HepG2 (cell line): ENCODE results near the gene C20orf144. TPM values are rescaled to one million over a fixed set of nuclear protein-coding genes. Genes with fewer than 3 reads are reported as not detected.

ENCODE experiments used
- ATRX ChIP-seq: sonication (generic); formaldehyde crosslinking; IDR thresholded peaks from 2 replicates; pipeline ENCODE4 v1.4.0; 2020; ENCODE audit warnings: missing genetic modification reagents, borderline replicate concordance
- CBX5 ChIP-seq: sonication (generic); formaldehyde crosslinking; IDR thresholded peaks from 2 replicates; pipeline ENCODE4 v1.4.0; 2020; ENCODE audit warnings: missing genetic modification reagents, borderline replicate concordance
- CHCHD3 ChIP-seq: sonication (generic); formaldehyde crosslinking; IDR thresholded peaks from 2 replicates; pipeline ENCODE4 v1.8.0; 2022; ENCODE audit warnings: mild to moderate bottlenecking, missing genetic modification reagents, moderate library complexity
- FOXJ3 ChIP-seq: sonication (generic); formaldehyde crosslinking; IDR thresholded peaks from 2 replicates; pipeline ENCODE4 v1.4.0; 2020; ENCODE audit warnings: missing genetic modification reagents, mild to moderate bottlenecking, borderline replicate concordance
- FOXO1 ChIP-seq: sonication (generic); formaldehyde crosslinking; IDR thresholded peaks from 2 replicates; pipeline ENCODE4 v1.4.0; 2020; ENCODE audit warnings: missing genetic modification reagents
- KLF13 ChIP-seq: sonication (generic); formaldehyde crosslinking; IDR thresholded peaks from 2 replicates; pipeline ENCODE4 v1.4.0; 2020; ENCODE audit warnings: mild to moderate bottlenecking, missing genetic modification reagents
- REPIN1 ChIP-seq: sonication (generic); formaldehyde crosslinking; IDR thresholded peaks from 2 replicates; pipeline ENCODE4 v1.8.0; 2022; ENCODE audit warnings: missing genetic modification reagents, low read depth, mild to moderate bottlenecking, borderline replicate concordance
- U2AF2 ChIP-seq: fragments of 200-400 bp; formaldehyde crosslinking; IDR thresholded peaks from 2 replicates; pipeline ENCODE4 v1.6.1; 2017; ENCODE audit warnings: low read depth, mild to moderate bottlenecking, low read length
- ZKSCAN8 ChIP-seq: IDR thresholded peaks from 2 replicates; pipeline ENCODE4 v1.6.1; 2016; ENCODE audit warnings: borderline replicate concordance, missing genetic modification reagents, missing compliant biosample characterization
- ZNF232 ChIP-seq: sonication (generic); formaldehyde crosslinking; IDR thresholded peaks from 2 replicates; pipeline ENCODE4 v1.4.0; 2020; ENCODE audit warnings: missing genetic modification reagents, borderline replicate concordance
- ZNF337 ChIP-seq: sonication (generic); formaldehyde crosslinking; IDR thresholded peaks from 2 replicates; pipeline ENCODE4 v1.5.1; 2020; ENCODE audit warnings: missing genetic modification reagents, low read depth, mild to moderate bottlenecking, borderline replicate concordance
- ZNF367 ChIP-seq: sonication (generic); formaldehyde crosslinking; IDR thresholded peaks from 2 replicates; pipeline ENCODE4 v1.4.0; 2020; ENCODE audit warnings: missing genetic modification reagents, borderline replicate concordance
- ZNF577 ChIP-seq: sonication (generic); formaldehyde crosslinking; IDR thresholded peaks from 2 replicates; pipeline ENCODE4 v1.4.0; 2020; ENCODE audit warnings: mild to moderate bottlenecking, low read depth, missing genetic modification reagents, borderline replicate concordance
- polyA plus RNA-seq, 8 experiments: library from polyadenylated mRNA; depleted of rRNA in 3 of 8; stranded (reverse) in 7 of 8; unstranded in 1 of 8; fragments of >200 nt; fragmentation: Illumina TruSeq in 4 of 8; extraction: Trizol in 4 of 8; gene quantifications; 2 replicates each; pipeline versions ENCODE4 v1.2.1 to v1.2.3, GENCODE V29; 2011 to 2016; ENCODE audit warnings: low read depth in 4 of 8, missing spikeins in 1 of 8, mixed read lengths in 1 of 8; ENCODE audit not compliant: insufficient read depth in 1 of 8
- total RNA-seq, 5 experiments: library from RNA; depleted of rRNA; stranded (reverse); fragments of >200 nt; fragmentation: Illumina TruSeq; extraction: Trizol; gene quantifications; 2 replicates each; pipeline ENCODE4 v1.2.3, GENCODE V29; 2016; ENCODE audit warnings: low read depth in 1 of 5
- TF ChIP-seq, protein P1 (sequence below): sonication (generic); formaldehyde crosslinking; IDR thresholded peaks from 2 replicates; pipeline ENCODE4 v1.5.1; 2020; ENCODE audit warnings: mild to moderate bottlenecking, moderate library complexity, missing genetic modification reagents
- TF ChIP-seq, protein P2 (sequence below): sonication (generic); formaldehyde crosslinking; IDR thresholded peaks from 2 replicates; pipeline ENCODE4 v1.8.0; 2022; ENCODE audit warnings: mild to moderate bottlenecking, missing genetic modification reagents, borderline replicate concordance
- TF ChIP-seq, protein P3 (sequence below): sonication (generic); formaldehyde crosslinking; IDR thresholded peaks from 2 replicates; pipeline ENCODE4 v1.5.0; 2020; ENCODE audit warnings: mild to moderate bottlenecking, missing genetic modification reagents, borderline replicate concordance

C20orf144 gene
- total and polyA plus RNA-seq, 2 of the 13 experiments (the other 11 are each of a cell fraction or from before 2014, with no cell fraction given): 0.09 to 0.16 TPM

DNA sequence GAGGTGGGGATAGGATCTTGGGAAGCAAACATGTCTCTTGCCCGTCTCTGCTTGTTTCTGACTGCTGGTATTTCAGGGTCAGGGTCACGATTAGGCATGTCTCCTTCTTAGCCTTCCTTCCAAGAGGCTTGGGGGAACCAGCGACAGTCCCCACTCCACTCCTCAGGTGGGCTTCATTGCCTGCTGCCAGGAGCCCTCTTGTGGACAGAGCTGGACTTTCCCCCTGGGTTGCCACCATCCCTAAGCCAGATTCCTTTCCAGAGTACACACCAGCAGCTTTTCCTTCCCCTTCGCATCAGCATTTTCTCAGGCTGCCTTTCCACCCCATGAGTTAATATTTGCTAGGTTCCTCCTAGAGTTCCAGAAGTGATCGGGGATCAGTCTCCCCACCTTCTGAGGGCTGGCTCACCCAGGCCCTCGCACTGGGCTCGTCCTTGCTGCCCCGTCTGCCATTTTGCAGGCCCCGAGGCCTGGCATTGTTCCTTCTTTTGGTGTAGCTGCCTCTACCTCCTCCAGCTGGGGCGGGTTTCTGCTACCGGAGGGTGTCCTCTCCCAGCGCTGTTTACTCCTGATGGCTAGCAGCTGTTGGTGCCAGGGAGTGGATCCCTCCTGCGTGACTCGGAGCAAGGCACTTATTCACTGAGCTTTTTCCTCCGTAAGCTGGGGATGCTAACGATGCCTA, 8.8 kb upstream of the C20orf144 start (continued):
- TF ChIP-seq, protein P1, sequence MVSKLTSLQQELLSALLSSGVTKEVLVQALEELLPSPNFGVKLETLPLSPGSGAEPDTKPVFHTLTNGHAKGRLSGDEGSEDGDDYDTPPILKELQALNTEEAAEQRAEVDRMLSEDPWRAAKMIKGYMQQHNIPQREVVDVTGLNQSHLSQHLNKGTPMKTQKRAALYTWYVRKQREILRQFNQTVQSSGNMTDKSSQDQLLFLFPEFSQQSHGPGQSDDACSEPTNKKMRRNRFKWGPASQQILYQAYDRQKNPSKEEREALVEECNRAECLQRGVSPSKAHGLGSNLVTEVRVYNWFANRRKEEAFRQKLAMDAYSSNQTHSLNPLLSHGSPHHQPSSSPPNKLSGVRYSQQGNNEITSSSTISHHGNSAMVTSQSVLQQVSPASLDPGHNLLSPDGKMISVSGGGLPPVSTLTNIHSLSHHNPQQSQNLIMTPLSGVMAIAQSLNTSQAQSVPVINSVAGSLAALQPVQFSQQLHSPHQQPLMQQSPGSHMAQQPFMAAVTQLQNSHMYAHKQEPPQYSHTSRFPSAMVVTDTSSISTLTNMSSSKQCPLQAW (CRISPR knock-in tag): peak; percentile 32; the same call in 1 of the 2 replicates
- TF ChIP-seq, protein P2, sequence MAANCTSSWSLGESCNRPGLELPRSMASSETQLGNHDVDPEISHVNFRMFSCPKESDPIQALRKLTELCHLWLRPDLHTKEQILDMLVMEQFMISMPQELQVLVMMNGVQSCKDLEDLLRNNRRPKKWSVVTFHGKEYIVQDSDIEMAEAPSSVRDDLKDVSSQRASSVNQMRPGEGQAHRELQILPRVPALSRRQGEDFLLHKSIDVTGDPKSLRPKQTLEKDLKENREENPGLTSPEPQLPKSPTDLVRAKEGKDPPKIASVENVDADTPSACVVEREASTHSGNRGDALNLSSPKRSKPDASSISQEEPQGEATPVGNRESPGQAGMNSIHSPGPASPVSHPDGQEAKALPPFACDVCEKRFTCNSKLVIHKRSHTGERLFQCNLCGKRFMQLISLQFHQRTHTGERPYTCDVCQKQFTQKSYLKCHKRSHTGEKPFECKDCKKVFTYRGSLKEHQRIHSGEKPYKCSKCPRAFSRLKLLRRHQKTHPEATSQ (CRISPR knock-in tag): peak; percentile 66; the same call in 1 of the 2 replicates
- TF ChIP-seq ZNF232: peak; percentile 37; the same call in 1 of the 2 replicates
- TF ChIP-seq ZKSCAN8 (CRISPR knock-in tag): peak; percentile 40; the same call in 1 of the 2 replicates
- no peak for TF ChIP-seq U2AF2
- TF ChIP-seq CBX5 (CRISPR knock-in tag): peak; percentile 25; the same call in 1 of the 2 replicates
- TF ChIP-seq, protein P3, sequence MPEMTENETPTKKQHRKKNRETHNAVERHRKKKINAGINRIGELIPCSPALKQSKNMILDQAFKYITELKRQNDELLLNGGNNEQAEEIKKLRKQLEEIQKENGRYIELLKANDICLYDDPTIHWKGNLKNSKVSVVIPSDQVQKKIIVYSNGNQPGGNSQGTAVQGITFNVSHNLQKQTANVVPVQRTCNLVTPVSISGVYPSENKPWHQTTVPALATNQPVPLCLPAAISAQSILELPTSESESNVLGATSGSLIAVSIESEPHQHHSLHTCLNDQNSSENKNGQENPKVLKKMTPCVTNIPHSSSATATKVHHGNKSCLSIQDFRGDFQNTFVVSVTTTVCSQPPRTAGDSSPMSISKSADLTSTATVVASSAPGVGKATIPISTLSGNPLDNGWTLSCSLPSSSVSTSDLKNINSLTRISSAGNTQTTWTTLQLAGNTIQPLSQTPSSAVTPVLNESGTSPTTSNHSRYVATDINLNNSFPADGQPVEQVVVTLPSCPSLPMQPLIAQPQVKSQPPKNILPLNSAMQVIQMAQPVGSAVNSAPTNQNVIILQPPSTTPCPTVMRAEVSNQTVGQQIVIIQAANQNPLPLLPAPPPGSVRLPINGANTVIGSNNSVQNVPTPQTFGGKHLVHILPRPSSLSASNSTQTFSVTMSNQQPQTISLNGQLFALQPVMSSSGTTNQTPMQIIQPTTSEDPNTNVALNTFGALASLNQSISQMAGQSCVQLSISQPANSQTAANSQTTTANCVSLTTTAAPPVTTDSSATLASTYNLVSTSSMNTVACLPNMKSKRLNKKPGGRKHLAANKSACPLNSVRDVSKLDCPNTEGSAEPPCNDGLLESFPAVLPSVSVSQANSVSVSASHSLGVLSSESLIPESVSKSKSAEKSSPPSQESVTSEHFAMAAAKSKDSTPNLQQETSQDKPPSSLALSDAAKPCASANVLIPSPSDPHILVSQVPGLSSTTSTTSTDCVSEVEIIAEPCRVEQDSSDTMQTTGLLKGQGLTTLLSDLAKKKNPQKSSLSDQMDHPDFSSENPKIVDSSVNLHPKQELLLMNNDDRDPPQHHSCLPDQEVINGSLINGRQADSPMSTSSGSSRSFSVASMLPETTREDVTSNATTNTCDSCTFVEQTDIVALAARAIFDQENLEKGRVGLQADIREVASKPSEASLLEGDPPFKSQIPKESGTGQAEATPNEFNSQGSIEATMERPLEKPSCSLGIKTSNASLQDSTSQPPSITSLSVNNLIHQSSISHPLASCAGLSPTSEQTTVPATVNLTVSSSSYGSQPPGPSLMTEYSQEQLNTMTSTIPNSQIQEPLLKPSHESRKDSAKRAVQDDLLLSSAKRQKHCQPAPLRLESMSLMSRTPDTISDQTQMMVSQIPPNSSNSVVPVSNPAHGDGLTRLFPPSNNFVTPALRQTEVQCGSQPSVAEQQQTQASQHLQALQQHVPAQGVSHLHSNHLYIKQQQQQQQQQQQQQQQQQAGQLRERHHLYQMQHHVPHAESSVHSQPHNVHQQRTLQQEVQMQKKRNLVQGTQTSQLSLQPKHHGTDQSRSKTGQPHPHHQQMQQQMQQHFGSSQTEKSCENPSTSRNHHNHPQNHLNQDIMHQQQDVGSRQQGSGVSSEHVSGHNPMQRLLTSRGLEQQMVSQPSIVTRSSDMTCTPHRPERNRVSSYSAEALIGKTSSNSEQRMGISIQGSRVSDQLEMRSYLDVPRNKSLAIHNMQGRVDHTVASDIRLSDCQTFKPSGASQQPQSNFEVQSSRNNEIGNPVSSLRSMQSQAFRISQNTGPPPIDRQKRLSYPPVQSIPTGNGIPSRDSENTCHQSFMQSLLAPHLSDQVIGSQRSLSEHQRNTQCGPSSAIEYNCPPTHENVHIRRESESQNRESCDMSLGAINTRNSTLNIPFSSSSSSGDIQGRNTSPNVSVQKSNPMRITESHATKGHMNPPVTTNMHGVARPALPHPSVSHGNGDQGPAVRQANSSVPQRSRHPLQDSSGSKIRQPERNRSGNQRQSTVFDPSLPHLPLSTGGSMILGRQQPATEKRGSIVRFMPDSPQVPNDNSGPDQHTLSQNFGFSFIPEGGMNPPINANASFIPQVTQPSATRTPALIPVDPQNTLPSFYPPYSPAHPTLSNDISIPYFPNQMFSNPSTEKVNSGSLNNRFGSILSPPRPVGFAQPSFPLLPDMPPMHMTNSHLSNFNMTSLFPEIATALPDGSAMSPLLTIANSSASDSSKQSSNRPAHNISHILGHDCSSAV (CRISPR knock-in tag): no peak
- peak; percentile 0; the same call in 1 of the 2 replicates for TF ChIP-seq FOXO1 (CRISPR knock-in tag)
- TF ChIP-seq FOXJ3 (CRISPR knock-in tag): 0 out of 2 replicates have a peak, but pooled peaks have one; percentile 38
- 0 out of 2 replicates have a peak, but pooled peaks have one; percentile 25 for TF ChIP-seq CHCHD3 (CRISPR knock-in tag)
- TF ChIP-seq ZNF337 (CRISPR knock-in tag): no peak
- TF ChIP-seq ATRX: no peak
- TF ChIP-seq KLF13: no peak
- TF ChIP-seq ZNF367 (CRISPR knock-in tag): 0 out of 2 replicates have a peak, but pooled peaks have one; percentile 1
- TF ChIP-seq REPIN1 (CRISPR knock-in tag): peak; percentile 74; the same call in 1 of the 2 replicates
- TF ChIP-seq ZNF577 (CRISPR knock-in tag): no peak
